DOHH2 (cell line): Measurements from ENCODE around the gene RNPS1.
A peak's percentile ranks its signal among the peaks of the same experiment; 100 is the strongest.

Experiments used
- H3F3A ChIP-seq: fragments of 200-600 bp; sonication (generic), shearing (Covaris generic); 2 replicates; pipeline ENCODE4 v1.6.0; 2016; ENCODE audit warnings: antibody characterized with exemption, mild to moderate bottlenecking; ENCODE audit not compliant: control insufficient read depth, insufficient read depth
- H3K27ac ChIP-seq: fragments of 200-600 bp; sonication (generic); 2 replicates; pipeline ENCODE4 v1.5.1; 2014; ENCODE audit warnings: low read depth, mild to moderate bottlenecking, low read length, moderate library complexity
- H3K27me3 ChIP-seq: fragments of 200-600 bp; sonication (generic); 2 replicates; pipeline ENCODE4 v1.6.1; 2014; ENCODE audit warnings: mild to moderate bottlenecking, low read length, mixed read lengths; ENCODE audit not compliant: control insufficient read depth
- H3K36me3 ChIP-seq: fragments of 200-600 bp; sonication (generic); 2 replicates; pipeline ENCODE4 v1.6.1; 2014; ENCODE audit warnings: mild to moderate bottlenecking, low read length, moderate library complexity, mixed read lengths; ENCODE audit not compliant: control insufficient read depth
- H3K4me1 ChIP-seq: fragments of 200-600 bp; sonication (generic); 2 replicates; pipeline ENCODE4 v1.6.1; 2014; ENCODE audit warnings: mild to moderate bottlenecking, low read length, mixed read lengths; ENCODE audit not compliant: control insufficient read depth
- H3K4me2 ChIP-seq: fragments of 200-600 bp; sonication (generic); 2 replicates; pipeline ENCODE4 v1.6.0; 2014; ENCODE audit warnings: mild to moderate bottlenecking, low read length, moderate library complexity
- H3K4me3 ChIP-seq: fragments of 200-600 bp; sonication (generic); 2 replicates; pipeline ENCODE4 v1.5.1; 2014; ENCODE audit warnings: mild to moderate bottlenecking, low read length, mixed read lengths
- H3K79me2 ChIP-seq: fragments of 200-600 bp; sonication (generic); 2 replicates; pipeline ENCODE4 v1.6.1; 2014; ENCODE audit warnings: mild to moderate bottlenecking, low read length, mixed read lengths; ENCODE audit not compliant: control insufficient read depth
- H3K9me2 ChIP-seq: fragments of 200-600 bp; sonication (generic); replicated peaks from 2 replicates; pipeline ENCODE4 v1.6.1; 2014; ENCODE audit warnings: mild to moderate bottlenecking, low read length, mixed read lengths; ENCODE audit not compliant: control insufficient read depth
- H3K9me3 ChIP-seq: fragments of 200-600 bp; sonication (generic); 2 replicates; pipeline ENCODE4 v1.6.1; 2014; ENCODE audit warnings: antibody characterized with exemption, low read length, mixed read lengths; ENCODE audit not compliant: control insufficient read depth, insufficient read depth
- H4K20me1 ChIP-seq: fragments of 200-600 bp; sonication (generic); 2 replicates; pipeline ENCODE4 v1.6.0; 2014; ENCODE audit warnings: low read depth, mild to moderate bottlenecking, antibody characterized with exemption, low read length, moderate library complexity; ENCODE audit not compliant: control insufficient read depth, insufficient read depth
- EZH2phosphoT487 ChIP-seq: fragments of 200-600 bp; sonication (generic); IDR thresholded peaks from 2 replicates; pipeline ENCODE4 v1.6.1; 2017; ENCODE audit warnings: borderline replicate concordance, mild to moderate bottlenecking, antibody characterized with exemption, low read length, moderate library complexity, mixed read lengths
- TF ChIP-seq, protein P1 (sequence below): fragments of 200-600 bp; sonication (generic); IDR thresholded peaks from one replicate; pipeline ENCODE4 v1.5.1; 2014; ENCODE audit warnings: antibody characterized with exemption, mild to moderate bottlenecking, low read depth, low read length; ENCODE audit not compliant: poor library complexity, severe bottlenecking

RNPS1 gene

DNA sequence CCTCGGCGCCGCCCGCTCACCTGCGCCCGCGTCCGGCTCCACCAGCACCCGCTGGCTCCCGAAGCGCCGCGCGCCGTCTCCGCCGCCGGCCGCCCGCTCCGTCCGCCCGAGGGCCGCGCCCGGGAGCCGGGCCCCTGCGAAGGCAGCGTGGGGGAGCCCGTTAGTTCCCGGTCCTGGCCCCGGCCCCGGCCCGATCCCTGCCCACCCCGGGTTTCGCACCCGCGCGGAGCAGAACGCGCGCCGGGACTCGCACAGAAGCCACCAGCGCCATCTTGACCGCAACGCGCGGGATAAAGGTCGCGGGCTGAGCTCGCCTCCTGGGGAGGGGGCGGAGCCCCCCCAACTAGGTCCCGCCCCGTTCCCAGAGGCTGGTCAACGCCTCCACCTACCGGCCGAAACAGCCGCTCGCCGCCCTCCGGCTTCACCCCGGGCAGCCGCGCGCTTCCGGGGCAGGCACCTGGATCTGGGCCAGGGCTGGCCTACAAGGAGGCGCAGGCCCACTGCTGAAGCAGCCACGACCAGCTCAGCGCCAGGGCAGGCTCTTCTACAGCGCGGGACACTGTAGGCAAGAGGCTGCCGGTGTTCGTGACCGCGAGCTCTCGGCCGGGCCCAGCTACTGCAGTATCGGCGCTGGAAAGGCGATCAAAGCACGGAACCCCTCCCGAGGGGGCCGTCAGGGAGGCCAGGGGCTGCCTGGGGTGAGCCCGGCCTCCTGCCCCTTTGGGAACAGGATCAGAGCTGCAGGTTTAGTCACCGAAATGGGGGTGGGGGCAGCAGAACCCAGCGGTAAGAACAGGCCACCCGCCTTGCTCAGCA lies 16.4 kb downstream of the RNPS1 start, which contains the start of gene ECI1:
TSS of gene ECI1 (minus strand) at position 292 of the 816 bp plus-strand sequence. CDS start at position 271, 21 bp downstream.
- Histone ChIP-seq H3K4me3 (peak within 1 kb of the TSS; percentile 95), H3K79me2 (peaks cover 31% of the 10 kb centered on the region), H3K9me2 (no peaks in the 10 kb centered on the region), H4K20me1 (0 out of 2 replicates have a peak, but pooled peaks cover 3% of the 10 kb centered on the region), H3K4me1 (peaks cover 27% of the 10 kb centered on the region), H3K4me2 (peak within 1 kb of the TSS; percentile 95), H3K9me3 (no peaks in the 10 kb centered on the region), H3K36me3 (peaks cover 56% of the 10 kb centered on the region), H3K27me3 (no peaks in the 10 kb centered on the region), H3F3A (peaks cover 36% of the 10 kb centered on the region), H3K27ac (peak within 1 kb of the TSS; percentile 68)
- no peak for TF ChIP-seq EZH2phosphoT487
- TF ChIP-seq, protein P1, sequence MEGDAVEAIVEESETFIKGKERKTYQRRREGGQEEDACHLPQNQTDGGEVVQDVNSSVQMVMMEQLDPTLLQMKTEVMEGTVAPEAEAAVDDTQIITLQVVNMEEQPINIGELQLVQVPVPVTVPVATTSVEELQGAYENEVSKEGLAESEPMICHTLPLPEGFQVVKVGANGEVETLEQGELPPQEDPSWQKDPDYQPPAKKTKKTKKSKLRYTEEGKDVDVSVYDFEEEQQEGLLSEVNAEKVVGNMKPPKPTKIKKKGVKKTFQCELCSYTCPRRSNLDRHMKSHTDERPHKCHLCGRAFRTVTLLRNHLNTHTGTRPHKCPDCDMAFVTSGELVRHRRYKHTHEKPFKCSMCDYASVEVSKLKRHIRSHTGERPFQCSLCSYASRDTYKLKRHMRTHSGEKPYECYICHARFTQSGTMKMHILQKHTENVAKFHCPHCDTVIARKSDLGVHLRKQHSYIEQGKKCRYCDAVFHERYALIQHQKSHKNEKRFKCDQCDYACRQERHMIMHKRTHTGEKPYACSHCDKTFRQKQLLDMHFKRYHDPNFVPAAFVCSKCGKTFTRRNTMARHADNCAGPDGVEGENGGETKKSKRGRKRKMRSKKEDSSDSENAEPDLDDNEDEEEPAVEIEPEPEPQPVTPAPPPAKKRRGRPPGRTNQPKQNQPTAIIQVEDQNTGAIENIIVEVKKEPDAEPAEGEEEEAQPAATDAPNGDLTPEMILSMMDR = peak; percentile 59

DNA sequence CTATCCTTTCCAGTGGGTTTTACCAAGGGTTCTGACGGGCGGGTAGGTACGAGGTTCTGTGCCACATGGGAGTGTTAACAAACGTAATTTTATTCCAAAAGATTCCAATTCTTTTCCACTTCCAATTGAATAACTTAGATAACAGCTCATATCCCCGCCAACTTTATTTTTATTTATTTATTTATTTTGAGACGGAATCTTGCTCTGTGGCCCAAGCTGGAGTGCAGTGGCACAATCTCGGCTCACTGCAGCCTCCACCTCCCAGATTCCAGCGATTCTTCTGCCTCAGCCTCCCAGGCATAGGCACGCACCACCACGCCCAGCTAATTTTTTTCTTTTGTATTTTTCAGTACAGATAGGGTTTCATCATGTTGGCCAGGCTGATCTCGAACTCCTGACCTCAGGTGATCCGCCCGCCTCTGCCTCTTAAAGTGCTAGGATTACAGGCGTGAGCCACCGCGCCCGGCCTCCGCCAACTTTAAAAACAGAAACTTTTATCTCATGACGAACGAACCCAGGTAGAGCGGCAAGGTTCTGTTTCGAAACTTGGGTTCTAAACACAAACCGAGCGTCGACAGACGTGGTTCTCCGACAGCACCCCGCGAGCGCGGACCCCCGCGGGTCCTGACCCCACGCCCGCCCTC lies 17.2 kb downstream of the RNPS1 start:
- Histone ChIP-seq H3K79me2 (peaks cover 31% of the 10 kb centered on the region), H3K4me3 (peak overlapping the region; percentile 95), H3K27ac (peak overlapping the region; percentile 68), H3F3A (peaks cover 30% of the 10 kb centered on the region), H4K20me1 (0 out of 2 replicates have a peak, but pooled peaks cover 3% of the 10 kb centered on the region), H3K9me3 (no peaks in the 10 kb centered on the region), H3K4me1 (peaks cover 27% of the 10 kb centered on the region), H3K36me3 (peaks cover 56% of the 10 kb centered on the region), H3K4me2 (peak overlapping the region; percentile 95), H3K27me3 (no peaks in the 10 kb centered on the region), H3K9me2 (no peaks in the 10 kb centered on the region)
- TF ChIP-seq EZH2phosphoT487 = no peak
- TF ChIP-seq, protein P1 = no peak

DNA sequence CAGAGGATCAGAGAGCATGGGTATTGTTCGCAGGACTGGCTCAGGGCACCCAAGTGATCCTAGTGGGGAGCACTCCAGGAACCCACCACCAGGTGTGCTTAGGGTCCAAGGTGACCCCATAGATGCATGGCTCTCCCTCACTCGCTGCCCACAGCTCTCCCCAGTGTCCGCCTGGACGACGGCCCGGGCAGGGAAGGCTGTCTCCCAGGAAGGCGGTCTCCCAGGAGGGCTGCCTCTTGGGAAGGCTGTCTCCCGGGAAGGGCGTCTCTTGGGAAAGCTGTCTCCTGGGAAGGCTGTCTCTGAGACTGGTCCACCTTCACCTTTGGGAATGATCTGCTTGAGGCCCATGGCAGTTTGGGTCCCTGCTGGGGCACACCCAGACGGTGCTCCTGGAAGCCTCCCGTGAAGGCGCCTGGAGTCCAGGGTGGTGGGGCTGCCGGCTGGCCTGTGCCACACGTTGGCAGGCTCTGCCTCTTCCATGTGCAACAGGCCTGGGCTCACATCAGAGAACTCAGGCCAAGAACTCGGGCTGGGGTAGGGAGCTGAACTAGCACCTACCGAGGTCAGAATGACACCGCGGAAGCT lies 21.5 kb downstream of the RNPS1 start:
- Histone ChIP-seq H3K27ac (no peak overlapping the region), H4K20me1 (no peaks in the 10 kb centered on the region), H3K27me3 (no peaks in the 10 kb centered on the region), H3K36me3 (peaks cover 58% of the 10 kb centered on the region), H3K4me2 (no peak overlapping the region), H3K4me1 (peaks cover 7% of the 10 kb centered on the region), H3F3A (0 out of 2 replicates have a peak, but pooled peaks cover 5% of the 10 kb centered on the region), H3K9me2 (no peaks in the 10 kb centered on the region), H3K79me2 (peaks cover 28% of the 10 kb centered on the region), H3K4me3 (no peak overlapping the region), H3K9me3 (no peaks in the 10 kb centered on the region)
- TF ChIP-seq, protein P1 = no peak
- no peak for TF ChIP-seq EZH2phosphoT487
